ENCODE results near the gene ZNF19. TPM values are rescaled to one million over a fixed set of nuclear protein-coding genes. Genes with fewer than 3 reads are reported as not detected.

The ZNF19 gene
- total RNA-seq, 6 donors from 2014 or later = 9.4 to 44.0 (median 18.6) TPM

DNA sequence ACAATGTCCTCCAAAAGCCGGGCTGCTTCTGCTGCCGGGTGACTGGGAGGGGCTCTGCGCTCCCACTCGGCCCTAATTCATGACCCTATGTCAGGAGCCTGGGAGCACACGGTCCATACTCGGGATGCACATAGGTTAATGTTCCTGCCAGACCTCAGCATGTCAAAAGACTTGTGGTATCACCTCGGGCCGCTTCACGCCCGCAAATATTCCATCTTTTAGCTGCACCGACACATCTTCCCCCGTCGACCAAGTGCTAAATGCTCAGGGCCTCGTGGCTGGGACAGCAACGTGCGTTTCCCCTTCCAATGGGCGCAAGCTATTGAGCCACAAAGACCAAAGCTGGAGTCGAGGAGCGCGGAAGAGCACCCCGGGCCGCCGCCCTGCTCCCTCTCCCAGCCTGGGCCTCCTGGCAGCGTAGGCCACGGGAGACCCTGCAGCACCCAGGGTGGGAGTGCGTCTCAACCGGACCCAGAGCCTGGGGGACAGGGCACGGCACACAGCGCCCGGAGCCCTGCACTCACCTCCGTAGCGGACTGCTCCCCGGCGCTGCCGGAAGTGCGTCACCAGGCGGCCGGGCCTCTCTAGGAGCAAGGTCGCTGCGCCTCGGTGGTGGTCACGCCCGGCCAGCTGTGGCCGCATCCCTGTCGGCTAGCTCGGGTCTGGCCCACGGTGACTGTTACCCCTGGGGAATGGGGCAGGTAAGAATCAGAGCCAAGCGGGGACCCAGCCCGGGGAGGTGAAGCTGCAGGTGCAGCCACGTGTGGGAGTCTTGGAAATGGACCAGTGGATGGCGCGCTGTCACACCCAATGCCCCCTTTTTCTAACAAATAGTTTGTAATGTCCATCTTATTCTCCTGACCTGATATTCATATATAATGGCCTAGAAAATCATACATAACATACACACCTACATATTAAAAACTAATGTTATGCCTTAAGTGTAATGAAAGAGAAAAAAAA, 27.2 kb downstream of the ZNF19 start, which contains the start of gene ZNF23:
ZNF23 (minus strand) TSS at position 562 of the 963 bp plus-strand sequence. CDS start 5,451 bp downstream, outside the sequence.
- Histone ChIP-seq H3K9me3 (no peaks in the 10 kb centered on the region), H3K36me3 (no peaks in the 10 kb centered on the region), H3K4me3 (peak within 1 kb of the TSS; percentile 72 to 95 (median 86)), H3K27ac (peak within 1 kb of the TSS; percentile 83 to 94 (median 88)), H3K27me3 (no peaks in the 10 kb centered on the region), H3K4me1 (peaks cover 15 to 29% (median 20%) of the 10 kb centered on the region in 4 donors)
- DNase-seq (peak; percentile 89 to 98), ATAC-seq (ENCODE audit: low FRiP score in 2 of 2) (peak; percentile 97 to 100)
- peak in 1 of 4 donors; percentile 30 for TF ChIP-seq EP300 (IDR thresholded peaks at IDR 0.05)
- TF ChIP-seq, protein P1, sequence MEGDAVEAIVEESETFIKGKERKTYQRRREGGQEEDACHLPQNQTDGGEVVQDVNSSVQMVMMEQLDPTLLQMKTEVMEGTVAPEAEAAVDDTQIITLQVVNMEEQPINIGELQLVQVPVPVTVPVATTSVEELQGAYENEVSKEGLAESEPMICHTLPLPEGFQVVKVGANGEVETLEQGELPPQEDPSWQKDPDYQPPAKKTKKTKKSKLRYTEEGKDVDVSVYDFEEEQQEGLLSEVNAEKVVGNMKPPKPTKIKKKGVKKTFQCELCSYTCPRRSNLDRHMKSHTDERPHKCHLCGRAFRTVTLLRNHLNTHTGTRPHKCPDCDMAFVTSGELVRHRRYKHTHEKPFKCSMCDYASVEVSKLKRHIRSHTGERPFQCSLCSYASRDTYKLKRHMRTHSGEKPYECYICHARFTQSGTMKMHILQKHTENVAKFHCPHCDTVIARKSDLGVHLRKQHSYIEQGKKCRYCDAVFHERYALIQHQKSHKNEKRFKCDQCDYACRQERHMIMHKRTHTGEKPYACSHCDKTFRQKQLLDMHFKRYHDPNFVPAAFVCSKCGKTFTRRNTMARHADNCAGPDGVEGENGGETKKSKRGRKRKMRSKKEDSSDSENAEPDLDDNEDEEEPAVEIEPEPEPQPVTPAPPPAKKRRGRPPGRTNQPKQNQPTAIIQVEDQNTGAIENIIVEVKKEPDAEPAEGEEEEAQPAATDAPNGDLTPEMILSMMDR (IDR thresholded peaks at IDR 0.05) = peak in 4 of 6 experiments; percentile 14 to 40 (median 38)
- peak in 2 of 4 donors; percentile 70 to 84 for TF ChIP-seq POLR2A (IDR thresholded peaks at IDR 0.05)
- TF ChIP-seq POLR2AphosphoS5 (IDR thresholded peaks at IDR 0.05) = peak; percentile 90 to 92
- 1% methylated on average over 21 to 41 of the region's 52 CpGs for WGBS, 2 donors

DNA sequence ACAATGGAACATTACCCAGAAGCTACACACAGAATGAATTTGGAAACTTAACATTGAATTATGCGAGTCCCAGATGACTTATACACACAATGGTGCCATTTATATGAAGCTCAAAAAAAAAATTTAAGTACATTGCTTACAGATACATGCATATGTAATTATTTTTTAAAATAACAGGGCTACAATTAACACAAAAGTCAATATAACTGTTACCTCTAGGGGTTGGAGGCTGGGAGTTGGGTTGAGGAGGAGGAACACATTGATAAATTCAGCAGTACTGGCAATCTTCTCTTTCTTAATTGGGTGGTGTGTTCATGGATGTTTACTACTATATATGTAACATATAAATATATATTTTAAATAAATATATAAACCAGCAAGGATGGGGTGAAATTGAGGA, 28.2 kb downstream of the ZNF19 start:
- DNase-seq (no peak), ATAC-seq (ENCODE audit: low FRiP score in 2 of 2) (no peak)
- no peak overlapping the region for H3K27ac ChIP-seq

DNA sequence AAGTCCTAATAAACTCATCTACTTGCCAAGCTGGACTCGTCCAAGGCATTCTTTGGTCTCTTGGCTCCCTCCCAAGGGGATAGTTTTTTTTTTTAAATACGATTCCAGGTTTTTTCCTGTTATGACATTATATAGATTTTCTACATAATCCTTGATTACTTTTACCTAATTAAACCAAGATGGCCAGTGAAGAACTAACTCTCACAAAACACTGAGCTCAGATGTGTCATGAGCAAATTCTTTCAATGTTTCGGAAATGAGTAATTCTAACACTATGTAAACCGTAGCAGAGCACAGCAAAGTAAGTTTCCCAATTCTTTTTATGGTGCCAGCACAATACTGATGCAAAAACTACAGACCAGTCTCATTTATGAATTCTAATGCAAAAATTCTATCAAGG, 28.9 kb downstream of the ZNF19 start:
- WGBS, 2 donors = 73 to 77% methylated on average over 4 of the region's 4 CpGs
- Histone ChIP-seq H3K9me3 (no peaks in the 10 kb centered on the region), H3K27me3 (no peaks in the 10 kb centered on the region), H3K4me1 (peaks cover 15 to 29% (median 20%) of the 10 kb centered on the region in 4 donors), H3K27ac (no peak overlapping the region), H3K36me3 (peaks cover 0 to 15% (median 12%) of the 10 kb centered on the region in 4 donors), H3K4me3 (no peak overlapping the region)
- ATAC-seq (ENCODE audit: low FRiP score in 2 of 2) (no peak), DNase-seq (no peak)
- TF ChIP-seq POLR2AphosphoS5 (IDR thresholded peaks at IDR 0.05) (no peak), EP300 (IDR thresholded peaks at IDR 0.05) (no peak), POLR2A (IDR thresholded peaks at IDR 0.05) (no peak)
- TF ChIP-seq, protein P1 (IDR thresholded peaks at IDR 0.05) = no peak

More for the DNA sequence above, 28.2 kb downstream of the ZNF19 start:
- Histone ChIP-seq H3K36me3 (peaks cover 0 to 8% (median 6%) of the 10 kb centered on the region in 4 donors), H3K27me3 (no peaks in the 10 kb centered on the region), H3K4me1 (peaks cover 15 to 29% (median 20%) of the 10 kb centered on the region in 4 donors), H3K4me3 (peak overlapping the region in 2 of 4 donors; percentile 78 to 93), H3K9me3 (no peaks in the 10 kb centered on the region)
- TF ChIP-seq, protein P1 (IDR thresholded peaks at IDR 0.05) = no peak
- no peak for TF ChIP-seq EP300 (IDR thresholded peaks at IDR 0.05)
- TF ChIP-seq POLR2AphosphoS5 (IDR thresholded peaks at IDR 0.05) = no peak
- no peak for TF ChIP-seq POLR2A (IDR thresholded peaks at IDR 0.05)
- whole genome bisulfite sequencing, 2 donors = 90 to 98% methylated on average over 1 of the region's 1 CpG

DNA sequence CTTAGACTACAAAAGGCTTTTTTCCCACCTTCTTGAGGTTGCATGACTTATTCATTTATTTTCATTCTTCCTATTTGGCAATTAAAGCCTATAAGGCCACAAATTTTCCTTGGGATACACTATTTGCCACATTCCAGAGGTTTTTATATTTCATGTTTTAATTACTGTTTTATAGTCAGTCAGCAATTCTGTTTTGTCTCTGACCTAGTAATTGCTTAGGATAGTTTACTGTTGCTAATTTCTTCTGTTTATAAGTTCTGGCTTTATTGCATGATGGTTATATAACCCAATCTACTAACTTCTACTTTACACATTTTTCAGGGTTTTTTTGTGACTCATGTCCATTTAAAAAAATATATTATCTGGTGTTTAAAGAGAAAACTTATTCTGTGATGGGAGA, 29.6 kb downstream of the ZNF19 start:
- peaks cover 15 to 29% (median 20%) of the 10 kb centered on the region in 4 donors for H3K4me1 ChIP-seq
- ATAC-seq (ENCODE audit: low FRiP score in 2 of 2) = no peak
- no peak for DNase-seq
- no peaks in the 10 kb centered on the region for H3K27me3 ChIP-seq
- TF ChIP-seq POLR2A (IDR thresholded peaks at IDR 0.05) (no peak), POLR2AphosphoS5 (IDR thresholded peaks at IDR 0.05) (no peak), EP300 (IDR thresholded peaks at IDR 0.05) (no peak)
- TF ChIP-seq, protein P1 (IDR thresholded peaks at IDR 0.05) = no peak
- peaks cover 0 to 23% (median 18%) of the 10 kb centered on the region in 4 donors for H3K36me3 ChIP-seq
- no peaks in the 10 kb centered on the region for H3K9me3 ChIP-seq
- H3K4me3 ChIP-seq = no peak overlapping the region
- H3K27ac ChIP-seq = no peak overlapping the region

Data from upper lobe of left lung (tissue), 6 donors.